GM21529 (cell line): ENCODE data around the gene LOXL3.

Experiments used
- ATAC-seq: cut with Tn5 transposase; IDR thresholded peaks from one replicate; pipeline ENCODE4 v1.9.1; 2021; ENCODE audit not compliant: unreplicated experiment

Gene LOXL3

GRCh38 chr2:74553892-74554819 is at the start of gene LOXL3, which contains the start of gene DOK1:
TSS of gene LOXL3 (minus strand) at chr2:74553942. CDS start at chr2:74552634, 1,308 bp downstream.
TSS of gene DOK1 (plus strand) at chr2:74554720. CDS start at chr2:74554755, 35 bp downstream.
- peak; percentile 46 for ATAC-seq

GRCh38 chr2:74602586-74603281 is 49.0 kb upstream of the LOXL3 start:
- ATAC-seq: no peak

- no peak for ATAC-seq
Observed at GRCh38 chr2:74599676-74600075, 45.9 kb upstream of the LOXL3 start.

GRCh38 chr2:74597410-74597809 is 43.7 kb upstream of the LOXL3 start:
- no peak for ATAC-seq

- ATAC-seq: no peak
Observed at GRCh38 chr2:74596584-74596983, 42.8 kb upstream of the LOXL3 start.

- ATAC-seq: no peak
Observed at GRCh38 chr2:74593826-74594772, 40.4 kb upstream of the LOXL3 start.

GRCh38 chr2:74588664-74589063 is 34.9 kb upstream of the LOXL3 start:
- no peak for ATAC-seq

GRCh38 chr2:74587664-74588277 is 34.0 kb upstream of the LOXL3 start:
- ATAC-seq: peak; percentile 67

GRCh38 chr2:74585406-74586185 is 31.9 kb upstream of the LOXL3 start:
- ATAC-seq: no peak

- peak; percentile 74 for ATAC-seq
Observed at GRCh38 chr2:74584088-74584645, 30.4 kb upstream of the LOXL3 start.

GRCh38 chr2:74583504-74583903 is 29.8 kb upstream of the LOXL3 start:
- no peak for ATAC-seq

GRCh38 chr2:74582184-74582583 is 28.4 kb upstream of the LOXL3 start:
- ATAC-seq: no peak

- no peak for ATAC-seq
Observed at GRCh38 chr2:74581463-74581862, 27.7 kb upstream of the LOXL3 start.

GRCh38 chr2:74578408-74578807 is 24.7 kb upstream of the LOXL3 start:
- ATAC-seq: peak; percentile 64

GRCh38 chr2:74577448-74577847 is 23.7 kb upstream of the LOXL3 start:
- peak; percentile 33 for ATAC-seq

- ATAC-seq: no peak
Observed at GRCh38 chr2:74576863-74577229, 23.1 kb upstream of the LOXL3 start.

GRCh38 chr2:74576211-74576862 is 22.6 kb upstream of the LOXL3 start:
- no peak for ATAC-seq

- ATAC-seq: no peak
Observed at GRCh38 chr2:74575320-74575719, 21.6 kb upstream of the LOXL3 start.
